Tibial artery (tissue), 4 donors: ENCODE measurements around the gene MICAL2.

Experiments
- DNase-seq, 2 donors: peaks; one replicate each; pipeline ENCODE4 v3.0.0-alpha.2; 2019
- H3K27ac ChIP-seq, 2 donors: fragments of 200-600 bp; sonication (generic) in 1 of 2; 1 replicate in 1 of 2; 2 replicates in 1 of 2; pipeline ENCODE4 v1.5.1; 2018 to 2019; ENCODE audit warnings: mild to moderate bottlenecking in 1 of 2
- H3K27me3 ChIP-seq, 2 donors: fragments of 200-600 bp; sonication (generic) in 1 of 2; one replicate each; pipeline versions ENCODE4 v1.5.1 to v1.6.0; 2016 to 2019
- H3K36me3 ChIP-seq, 3 donors: fragments of 200-600 bp; sonication (generic) in 2 of 3; one replicate each; pipeline ENCODE4 v1.5.1; 2016 to 2019; ENCODE audit warnings: mild to moderate bottlenecking in 2 of 3
- H3K4me1 ChIP-seq, 4 donors: fragments of 200-600 bp; sonication (generic) in 2 of 4; 1 replicate in 3 of 4; 2 replicates in 1 of 4; pipeline ENCODE4 v1.5.1; 2016 to 2019
- H3K4me3 ChIP-seq, 2 donors: fragments of 200-600 bp; sonication (generic) in 1 of 2; 1 replicate in 1 of 2; 2 replicates in 1 of 2; pipeline ENCODE4 v1.5.1; 2018 to 2019; ENCODE audit warnings: mild to moderate bottlenecking in 2 of 2
- H3K9me3 ChIP-seq, 3 donors: fragments of 200-600 bp; sonication (generic) in 1 of 3; one replicate each; pipeline ENCODE4 v1.5.1; 2016 to 2019
- CTCF ChIP-seq, 2 experiments: fragments of 200-600 bp in 1 of 2; fragments of 450-650 bp in 1 of 2; IDR thresholded peaks; one replicate each; pipeline ENCODE4 v1.5.1; 2017 to 2019; ENCODE audit warnings: antibody characterized with exemption in 2 of 2, mild to moderate bottlenecking in 1 of 2, moderate library complexity in 1 of 2
- intact Hi-C: fragments of 100-400 bp; cut with DNase I; formaldehyde crosslinking; loops from one replicate; pipeline ENCODE4 v1.15.0; 2023; ENCODE audit warnings: low total_unique reads

The MICAL2 gene

GRCh38 chr11:12075291-12075690 lies 35.1 kb upstream of the MICAL2 start:
- no peaks in the 10 kb centered on the region for H3K9me3 ChIP-seq
- no peaks in the 10 kb centered on the region for H3K27me3 ChIP-seq
- H3K4me1 ChIP-seq: peaks cover 0 to 54% (median 35%) of the 10 kb centered on the region in 4 donors
- no peaks in the 10 kb centered on the region for H3K36me3 ChIP-seq
- DNase-seq: no peak
- intact Hi-C loops: loop anchor here (10.0 kb wide), 1 partner anchor 620 kb away; no protein-coding TSS in a partner anchor
- peak overlapping the region; percentile 82 to 87 for H3K27ac ChIP-seq
- no peak for TF ChIP-seq CTCF (IDR thresholded peaks at IDR 0.05)
- no peak overlapping the region for H3K4me3 ChIP-seq

- intact Hi-C loops: loop anchor here (10.0 kb wide), 1 partner anchor 619 kb away; no protein-coding TSS in a partner anchor
- H3K27ac ChIP-seq: peak overlapping the region; percentile 82 to 87
These were observed 34.3 kb upstream of the MICAL2 start for GRCh38 chr11:12075822-12076821.

GRCh38 chr11:12076840-12077534 lies 33.4 kb upstream of the MICAL2 start:
- Histone ChIP-seq H3K4me3 (peak overlapping the region; percentile 16 to 34), H3K4me1 (peaks cover 0 to 59% (median 35%) of the 10 kb centered on the region in 4 donors), H3K27ac (peak overlapping the region; percentile 82 to 87), H3K9me3 (no peaks in the 10 kb centered on the region), H3K36me3 (no peaks in the 10 kb centered on the region), H3K27me3 (no peaks in the 10 kb centered on the region)
- intact Hi-C loops: loop anchor here (10.0 kb wide), 1 partner anchor 618 kb away; no protein-coding TSS in a partner anchor
- no peak for TF ChIP-seq CTCF (IDR thresholded peaks at IDR 0.05)
- DNase-seq: no peak

More at GRCh38 chr11:12075822-12076821, 34.3 kb upstream of the MICAL2 start:
- H3K27me3 ChIP-seq: no peaks in the 10 kb centered on the region
- H3K4me1 ChIP-seq: peaks cover 0 to 59% (median 35%) of the 10 kb centered on the region in 4 donors
- peak; percentile 75 to 87 for DNase-seq
- H3K36me3 ChIP-seq: no peaks in the 10 kb centered on the region
- H3K9me3 ChIP-seq: no peaks in the 10 kb centered on the region
- no peak for TF ChIP-seq CTCF (IDR thresholded peaks at IDR 0.05)
- peak overlapping the region; percentile 16 to 34 for H3K4me3 ChIP-seq

GRCh38 chr11:12077535-12078280 lies 32.7 kb upstream of the MICAL2 start:
- intact Hi-C loops: loop anchor here (10.0 kb wide), 1 partner anchor 617 kb away; no protein-coding TSS in a partner anchor
- no peaks in the 10 kb centered on the region for H3K36me3 ChIP-seq
- peaks cover 0 to 59% (median 35%) of the 10 kb centered on the region in 4 donors for H3K4me1 ChIP-seq
- TF ChIP-seq CTCF (IDR thresholded peaks at IDR 0.05): no peak
- peak overlapping the region; percentile 82 to 87 for H3K27ac ChIP-seq
- no peaks in the 10 kb centered on the region for H3K27me3 ChIP-seq
- H3K9me3 ChIP-seq: no peaks in the 10 kb centered on the region
- no peak for DNase-seq
- no peak overlapping the region for H3K4me3 ChIP-seq
